Peyer's patch (tissue), 4 donors: ENCODE data around the gene SEC11A. TPM values are rescaled to one million over a fixed set of nuclear protein-coding genes. Genes with fewer than 3 reads are reported as not detected.

Experiments
- DNase-seq, 3 donors: peaks; one replicate each; pipeline ENCODE4 v3.0.0-alpha.2; 2017 to 2019
- H3K27ac ChIP-seq, 4 donors: fragments of 200-600 bp; sonication (generic); one replicate each; pipeline ENCODE4 v1.5.1; 2016 to 2019
- H3K27me3 ChIP-seq, 2 donors: fragments of 200-600 bp; sonication (generic); one replicate each; pipeline ENCODE4 v1.5.1; 2019
- H3K36me3 ChIP-seq, 3 donors: fragments of 200-600 bp; sonication (generic); one replicate each; pipeline ENCODE4 v1.5.1; 2016 to 2019
- H3K4me1 ChIP-seq, 4 donors: fragments of 200-600 bp; sonication (generic); one replicate each; pipeline ENCODE4 v1.5.1; 2016 to 2019
- H3K4me3 ChIP-seq, 4 donors: fragments of 200-600 bp; sonication (generic); 1 replicate in 3 of 4; 2 replicates in 1 of 4; pipeline ENCODE4 v1.5.1; 2016 to 2019; ENCODE audit warnings: mild to moderate bottlenecking in 1 of 4
- H3K9me3 ChIP-seq, 4 donors: fragments of 200-600 bp; sonication (generic); one replicate each; pipeline ENCODE4 v1.5.1; 2016 to 2019; ENCODE audit warnings: mild to moderate bottlenecking in 1 of 4
- CTCF ChIP-seq, 6 experiments: fragments of 450-650 bp in 4 of 6; fragments of 200-600 bp in 2 of 6; sonication (generic) in 1 of 6; IDR thresholded peaks; one replicate each; pipeline ENCODE4 v1.5.1; 2017 to 2019; ENCODE audit warnings: antibody characterized with exemption in 6 of 6, mild to moderate bottlenecking in 3 of 6, moderate library complexity in 1 of 6
- POLR2A ChIP-seq, 2 donors: fragments of 450-650 bp; IDR thresholded peaks; one replicate each; pipeline ENCODE4 v1.5.1; 2017; ENCODE audit warnings: antibody characterized with exemption in 2 of 2, mild to moderate bottlenecking in 2 of 2, moderate library complexity in 2 of 2
- total RNA-seq, 4 donors: library from RNA; depleted of rRNA; stranded (reverse); fragments of >200 nt; gene quantifications; one replicate each; pipeline ENCODE4 v1.1.0, GENCODE V29; 2016

SEC11A gene
- total RNA-seq, 4 donors from 2014 or later = 35.9 to 75.1 (median 61.7) TPM

- Histone ChIP-seq H3K27me3 (no peaks in the 10 kb centered on the region), H3K4me3 (no peak overlapping the region), H3K36me3 (peaks cover 0 to 23% (median 0%) of the 10 kb centered on the region in 3 donors), H3K27ac (no peak overlapping the region), H3K4me1 (no peaks in the 10 kb centered on the region), H3K9me3 (peaks cover 0 to 16% (median 12%) of the 10 kb centered on the region in 4 donors)
- DNase-seq = no peak
- no peak for TF ChIP-seq POLR2A (IDR thresholded peaks at IDR 0.05)
- no peak for TF ChIP-seq CTCF (IDR thresholded peaks at IDR 0.05)
Observed at GRCh38 chr15:84620626-84621025, 95.3 kb downstream of the SEC11A start.

Other genes starting within 250 kb of the SEC11A start
- gene ZSCAN2, start 115.1 kb downstream of the SEC11A start, total RNA-seq = 10 to 100 TPM in 2 of 4 donors, 1 to 10 TPM in 2; 4.4 to 22.3 (median 10.2) TPM
- gene WDR73, start 61.9 kb downstream of the SEC11A start, total RNA-seq = 10 to 100 TPM; 17.0 to 53.6 (median 29.8) TPM
- gene NMB, start 57.9 kb downstream of the SEC11A start, total RNA-seq = 1 to 10 TPM in 3 of 4 donors, not detected in 1; 1.6 to 2.8 (median 2.7) TPM
- 10 to 100 TPM; 25.6 to 47.6 (median 40.9) TPM for gene ZNF592, start 32.5 kb upstream of the SEC11A start, total RNA-seq
- 1 to 10 TPM in 1 of 4 donors, under 1 TPM in 3; 0.18 to 7.0 (median 0.68) TPM for gene ALPK3, start 101.2 kb upstream of the SEC11A start, total RNA-seq
- gene SLC28A1, start 168.5 kb upstream of the SEC11A start, total RNA-seq = 100 to 1,000 TPM in 1 of 4 donors, 10 to 100 TPM in 2, 1 to 10 TPM in 1; 4.1 to 111 (median 64.3) TPM